ENCODE measurements around the gene RSAD2.

GRCh38 chr2:6913415-6914157 is 36.0 kb downstream of the RSAD2 start:
- TF ChIP-seq TAF1 (IDR thresholded peaks at IDR 0.05; ENCODE audit: low read depth): no peak
- TF ChIP-seq CTCF (IDR thresholded peaks at IDR 0.05; ENCODE audit: poor library complexity, severe bottlenecking): no peak

Data from neural cell (in vitro differentiated cells).